Activated CD4-positive, alpha-beta memory T cell treated with anti-CD3 and anti-CD28 coated beads for 36 hours (primary cell): ENCODE measurements around the gene NFKB1. TPM values are rescaled to one million over a fixed set of nuclear protein-coding genes. Genes with fewer than 3 reads are reported as not detected.
A peak's percentile ranks its signal among the peaks of the same experiment; 100 is the strongest.

Source experiments
- CTCF ChIA-PET: fragments of 350-600 bp; sonication (Branson Sonifier 250); formaldehyde crosslinking; loops from one replicate; lab custom pipeline; 2021; ENCODE audit warnings: antibody characterized with exemption, inconsistent platforms; lab: Charles Lee
- POLR2A ChIA-PET: fragments of 350-600 bp; sonication (Branson Sonifier 250); formaldehyde crosslinking; loops from one replicate; lab custom pipeline; 2021; ENCODE audit warnings: antibody characterized with exemption; lab: Charles Lee
- DNase-seq: peaks from one replicate; pipeline ENCODE4 v3.0.0-alpha.2; 2020
- H3K27ac Mint-ChIP-seq: one replicate; pipeline ENCODE4 v1.8.0; 2021; ENCODE audit warnings: mixed read lengths
- H3K27me3 Mint-ChIP-seq: one replicate; pipeline ENCODE4 v1.8.0; 2021; ENCODE audit warnings: mixed read lengths
- H3K36me3 Mint-ChIP-seq: one replicate; pipeline ENCODE4 v1.8.0; 2021; ENCODE audit warnings: mixed read lengths
- H3K4me1 Mint-ChIP-seq: one replicate; pipeline ENCODE4 v1.8.0; 2021; ENCODE audit warnings: low read depth, mixed read lengths
- H3K4me3 Mint-ChIP-seq: one replicate; pipeline ENCODE4 v1.8.0; 2021; ENCODE audit warnings: mild to moderate bottlenecking, mixed read lengths
- H3K9me3 Mint-ChIP-seq: one replicate; pipeline ENCODE4 v1.8.0; 2021; ENCODE audit warnings: mixed read lengths
- intact Hi-C: fragments of 100-400 bp; cut with micrococcal nuclease; formaldehyde crosslinking; loops from one replicate; pipeline ENCODE4 v1.15.1; 2023
- total RNA-seq, 2 experiments: library from RNA; stranded (reverse); gene quantifications; one replicate each; pipeline ENCODE4 v1.2.3, GENCODE V29; 2021

Gene NFKB1, protein sequence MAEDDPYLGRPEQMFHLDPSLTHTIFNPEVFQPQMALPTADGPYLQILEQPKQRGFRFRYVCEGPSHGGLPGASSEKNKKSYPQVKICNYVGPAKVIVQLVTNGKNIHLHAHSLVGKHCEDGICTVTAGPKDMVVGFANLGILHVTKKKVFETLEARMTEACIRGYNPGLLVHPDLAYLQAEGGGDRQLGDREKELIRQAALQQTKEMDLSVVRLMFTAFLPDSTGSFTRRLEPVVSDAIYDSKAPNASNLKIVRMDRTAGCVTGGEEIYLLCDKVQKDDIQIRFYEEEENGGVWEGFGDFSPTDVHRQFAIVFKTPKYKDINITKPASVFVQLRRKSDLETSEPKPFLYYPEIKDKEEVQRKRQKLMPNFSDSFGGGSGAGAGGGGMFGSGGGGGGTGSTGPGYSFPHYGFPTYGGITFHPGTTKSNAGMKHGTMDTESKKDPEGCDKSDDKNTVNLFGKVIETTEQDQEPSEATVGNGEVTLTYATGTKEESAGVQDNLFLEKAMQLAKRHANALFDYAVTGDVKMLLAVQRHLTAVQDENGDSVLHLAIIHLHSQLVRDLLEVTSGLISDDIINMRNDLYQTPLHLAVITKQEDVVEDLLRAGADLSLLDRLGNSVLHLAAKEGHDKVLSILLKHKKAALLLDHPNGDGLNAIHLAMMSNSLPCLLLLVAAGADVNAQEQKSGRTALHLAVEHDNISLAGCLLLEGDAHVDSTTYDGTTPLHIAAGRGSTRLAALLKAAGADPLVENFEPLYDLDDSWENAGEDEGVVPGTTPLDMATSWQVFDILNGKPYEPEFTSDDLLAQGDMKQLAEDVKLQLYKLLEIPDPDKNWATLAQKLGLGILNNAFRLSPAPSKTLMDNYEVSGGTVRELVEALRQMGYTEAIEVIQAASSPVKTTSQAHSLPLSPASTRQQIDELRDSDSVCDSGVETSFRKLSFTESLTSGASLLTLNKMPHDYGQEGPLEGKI
- 100 to 1,000 TPM; 122 to 133 TPM for total RNA-seq

- peaks cover 7% of the 10 kb centered on the region for H3K9me3 Mint-ChIP-seq
- H3K27me3 Mint-ChIP-seq: no peaks in the 10 kb centered on the region
- DNase-seq: peak; percentile 87
- peak within 1 kb of the TSS; percentile 94 for H3K4me3 Mint-ChIP-seq
- peak within 1 kb of the TSS; percentile 95 for H3K27ac Mint-ChIP-seq
- peaks cover 22% of the 10 kb centered on the region for H3K4me1 Mint-ChIP-seq
- intact Hi-C loops: loop anchor here (1.0 to 5.0 kb wide), 8 partner anchors 18 to 576 kb away; partner anchors contain the start of genes SLC9B2 and UBE2D3
- ChIA-PET CTCF (interaction anchor here (0.7 to 1.5 kb wide), 8 partner anchors 19 to 327 kb away, joined by 3 to 6 read pairs (median 4); no protein-coding TSS in a partner anchor), POLR2A (interaction anchor here (0.9 to 3.3 kb wide), 13 partner anchors 10 to 327 kb away, joined by 3 to 12 read pairs (median 5); partner anchors contain the start of genes SLC39A8 and UBE2D3)
- peaks cover 25% of the 10 kb centered on the region for H3K36me3 Mint-ChIP-seq
Observed at GRCh38 chr4:102500696-102501446, at the start of gene NFKB1. NFKB1 (plus strand) TSS chr4:102501359; CDS start chr4:102525519, 24,160 bp downstream.

- H3K4me1 Mint-ChIP-seq: peaks cover 43% of the 10 kb centered on the region
- CTCF ChIA-PET: interaction anchor here (1.0 to 1.4 kb wide), 2 partner anchors 10 to 173 kb away, joined by 3 read pairs; no protein-coding TSS in a partner anchor
- POLR2A ChIA-PET: no interaction called here
- intact Hi-C loops: loop anchor here (2.0 to 5.0 kb wide), 3 partner anchors 48 to 416 kb away; partner anchors contain the start of genes CISD2 and NFKB1
- no peaks in the 10 kb centered on the region for H3K9me3 Mint-ChIP-seq
- H3K36me3 Mint-ChIP-seq: no peaks in the 10 kb centered on the region
- no peak overlapping the region for H3K4me3 Mint-ChIP-seq
- H3K27ac Mint-ChIP-seq: no peak overlapping the region
- H3K27me3 Mint-ChIP-seq: no peaks in the 10 kb centered on the region
- no peak for DNase-seq
Observed at GRCh38 chr4:102452854-102453253, 48.3 kb upstream of the NFKB1 start.

GRCh38 chr4:102453827-102454226 is 47.3 kb upstream of the NFKB1 start:
- no peaks in the 10 kb centered on the region for H3K36me3 Mint-ChIP-seq
- ChIA-PET POLR2A (no interaction called here), CTCF (interaction anchor here (0.5 to 0.9 kb wide), 2 partner anchors 172 to 565 kb away, joined by 3 to 4 read pairs; no protein-coding TSS in a partner anchor)
- intact Hi-C loops: loop anchor here (2.0 to 5.0 kb wide), 3 partner anchors 47 to 415 kb away; partner anchors contain the start of genes CISD2 and NFKB1
- no peak overlapping the region for H3K4me3 Mint-ChIP-seq
- H3K27ac Mint-ChIP-seq: no peak overlapping the region
- no peaks in the 10 kb centered on the region for H3K9me3 Mint-ChIP-seq
- H3K27me3 Mint-ChIP-seq: no peaks in the 10 kb centered on the region
- DNase-seq: no peak
- peaks cover 41% of the 10 kb centered on the region for H3K4me1 Mint-ChIP-seq

DNA sequence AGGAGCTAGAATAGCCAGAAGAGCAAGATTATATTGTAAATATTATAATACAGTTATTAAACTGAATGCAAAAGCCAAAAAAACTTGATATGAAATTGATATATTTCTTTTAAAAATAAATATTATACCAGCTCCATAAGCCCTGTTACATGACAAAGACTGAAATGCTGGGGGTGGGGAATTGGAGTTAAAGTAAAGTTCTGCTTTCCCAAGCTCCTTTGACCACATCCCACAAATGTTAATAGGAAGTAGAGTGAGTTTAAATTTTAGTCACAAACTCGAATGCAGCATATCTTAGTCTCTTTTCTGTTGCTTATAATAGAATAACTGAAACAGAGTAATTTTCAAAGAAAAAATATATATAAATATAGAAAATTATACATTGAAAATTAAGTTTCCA is 46.9 kb upstream of the NFKB1 start:
- H3K9me3 Mint-ChIP-seq: no peaks in the 10 kb centered on the region
- intact Hi-C loops: loop anchor here (5.0 kb wide), 1 partner anchor 363 kb away; no protein-coding TSS in a partner anchor
- no peak overlapping the region for H3K27ac Mint-ChIP-seq
- ChIA-PET POLR2A (no interaction called here), CTCF (interaction anchor here (0.5 to 0.9 kb wide), 2 partner anchors 172 to 564 kb away, joined by 3 to 4 read pairs; no protein-coding TSS in a partner anchor)
- DNase-seq: no peak
- H3K27me3 Mint-ChIP-seq: no peaks in the 10 kb centered on the region
- H3K4me1 Mint-ChIP-seq: peaks cover 41% of the 10 kb centered on the region
- H3K4me3 Mint-ChIP-seq: no peak overlapping the region
- no peaks in the 10 kb centered on the region for H3K36me3 Mint-ChIP-seq

GRCh38 chr4:102454981-102455685 is 46.0 kb upstream of the NFKB1 start:
- intact Hi-C loops: loop anchor here (5.0 kb wide), 1 partner anchor 362 kb away; no protein-coding TSS in a partner anchor
- H3K9me3 Mint-ChIP-seq: peaks cover 6% of the 10 kb centered on the region
- H3K4me3 Mint-ChIP-seq: no peak overlapping the region
- POLR2A ChIA-PET: no interaction called here
- H3K27me3 Mint-ChIP-seq: no peaks in the 10 kb centered on the region
- H3K36me3 Mint-ChIP-seq: peaks cover 3% of the 10 kb centered on the region
- H3K4me1 Mint-ChIP-seq: peaks cover 37% of the 10 kb centered on the region
- H3K27ac Mint-ChIP-seq: no peak overlapping the region
- CTCF ChIA-PET: interaction anchor here (0.6 to 0.7 kb wide), 2 partner anchors 23 to 171 kb away, joined by 3 read pairs; no protein-coding TSS in a partner anchor
- DNase-seq: no peak

DNA sequence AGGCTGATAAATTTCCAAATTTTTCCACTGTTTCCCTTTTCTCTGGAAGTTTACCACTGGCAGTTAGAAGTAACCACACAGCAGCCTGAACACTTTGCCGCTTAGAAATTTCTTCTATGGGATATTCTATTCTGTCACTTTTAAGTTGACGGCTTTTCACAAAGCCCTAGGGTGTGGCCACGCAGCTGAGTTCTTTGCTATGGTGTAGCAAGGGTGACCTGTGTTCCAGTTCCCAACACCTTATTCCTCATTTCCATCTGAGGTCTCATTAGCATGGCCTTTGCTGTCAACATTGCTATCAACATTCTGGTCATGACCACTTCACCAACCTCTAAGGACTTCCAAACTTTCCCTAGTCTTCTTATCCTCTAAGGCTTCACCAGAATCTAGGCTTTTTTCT is 45.4 kb upstream of the NFKB1 start:
- H3K4me3 Mint-ChIP-seq: no peak overlapping the region
- POLR2A ChIA-PET: no interaction called here
- peaks cover 12% of the 10 kb centered on the region for H3K9me3 Mint-ChIP-seq
- H3K36me3 Mint-ChIP-seq: peaks cover 3% of the 10 kb centered on the region
- no peak overlapping the region for H3K27ac Mint-ChIP-seq
- no peaks in the 10 kb centered on the region for H3K27me3 Mint-ChIP-seq
- CTCF ChIA-PET: no interaction called here
- intact Hi-C loops: no loop called here
- no peak for DNase-seq
- peaks cover 32% of the 10 kb centered on the region for H3K4me1 Mint-ChIP-seq

- CTCF ChIA-PET: no interaction called here
- no peak for DNase-seq
- POLR2A ChIA-PET: no interaction called here
- Mint-ChIP-seq H3K27ac (no peak overlapping the region), H3K9me3 (peaks cover 13% of the 10 kb centered on the region), H3K27me3 (no peaks in the 10 kb centered on the region), H3K4me1 (peaks cover 28% of the 10 kb centered on the region), H3K4me3 (no peak overlapping the region), H3K36me3 (no peaks in the 10 kb centered on the region)
- intact Hi-C loops: no loop called here
Observed at GRCh38 chr4:102466298-102466697, 34.9 kb upstream of the NFKB1 start.

DNA sequence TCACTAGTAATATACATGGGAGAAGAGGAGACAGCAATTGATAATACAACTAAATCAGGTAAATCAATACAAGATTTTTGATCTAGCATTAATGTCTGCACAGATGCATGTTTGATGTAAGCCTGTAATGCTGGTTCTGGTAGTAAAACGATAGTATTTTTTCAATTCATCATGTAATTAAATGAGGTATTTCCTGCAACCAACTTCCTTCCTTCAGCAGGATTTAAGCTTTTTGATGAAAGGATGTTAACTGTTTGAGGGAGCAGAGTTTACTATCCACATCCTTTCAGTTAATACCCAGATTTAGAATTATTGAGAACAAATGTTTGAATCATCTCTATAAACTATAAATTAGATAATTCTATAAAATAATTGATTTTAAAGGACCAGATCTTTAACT is 31.4 kb upstream of the NFKB1 start:
- no peak for DNase-seq

GRCh38 chr4:102472441-102473013 is 28.6 kb upstream of the NFKB1 start:
- Mint-ChIP-seq H3K36me3 (peaks cover 5% of the 10 kb centered on the region), H3K4me1 (peaks cover 12% of the 10 kb centered on the region), H3K27me3 (no peaks in the 10 kb centered on the region), H3K9me3 (peaks cover 12% of the 10 kb centered on the region), H3K27ac (no peak overlapping the region), H3K4me3 (no peak overlapping the region)
- ChIA-PET CTCF (no interaction called here), POLR2A (no interaction called here)
- intact Hi-C loops: no loop called here
- no peak for DNase-seq

More for the DNA sequence above, 31.4 kb upstream of the NFKB1 start:
- no peaks in the 10 kb centered on the region for H3K9me3 Mint-ChIP-seq
- no peaks in the 10 kb centered on the region for H3K36me3 Mint-ChIP-seq
- POLR2A ChIA-PET: no interaction called here
- H3K27me3 Mint-ChIP-seq: no peaks in the 10 kb centered on the region
- H3K27ac Mint-ChIP-seq: no peak overlapping the region
- H3K4me3 Mint-ChIP-seq: no peak overlapping the region
- H3K4me1 Mint-ChIP-seq: peaks cover 23% of the 10 kb centered on the region
- CTCF ChIA-PET: no interaction called here
- intact Hi-C loops: no loop called here

GRCh38 chr4:102473476-102473875 is 27.7 kb upstream of the NFKB1 start:
- H3K4me3 Mint-ChIP-seq: no peak overlapping the region
- H3K36me3 Mint-ChIP-seq: peaks cover 5% of the 10 kb centered on the region
- H3K4me1 Mint-ChIP-seq: peaks cover 12% of the 10 kb centered on the region
- peaks cover 12% of the 10 kb centered on the region for H3K9me3 Mint-ChIP-seq
- H3K27me3 Mint-ChIP-seq: no peaks in the 10 kb centered on the region
- POLR2A ChIA-PET: no interaction called here
- CTCF ChIA-PET: no interaction called here
- intact Hi-C loops: no loop called here
- no peak overlapping the region for H3K27ac Mint-ChIP-seq
- DNase-seq: no peak
